ENCODE results near the gene PPP4R3A.
"Not testable (repeated sequence)": the region's sequence is repeated elsewhere in the genome, so short reads cannot be mapped to it uniquely, and the experiment has no call there.

The PPP4R3A gene

DNA sequence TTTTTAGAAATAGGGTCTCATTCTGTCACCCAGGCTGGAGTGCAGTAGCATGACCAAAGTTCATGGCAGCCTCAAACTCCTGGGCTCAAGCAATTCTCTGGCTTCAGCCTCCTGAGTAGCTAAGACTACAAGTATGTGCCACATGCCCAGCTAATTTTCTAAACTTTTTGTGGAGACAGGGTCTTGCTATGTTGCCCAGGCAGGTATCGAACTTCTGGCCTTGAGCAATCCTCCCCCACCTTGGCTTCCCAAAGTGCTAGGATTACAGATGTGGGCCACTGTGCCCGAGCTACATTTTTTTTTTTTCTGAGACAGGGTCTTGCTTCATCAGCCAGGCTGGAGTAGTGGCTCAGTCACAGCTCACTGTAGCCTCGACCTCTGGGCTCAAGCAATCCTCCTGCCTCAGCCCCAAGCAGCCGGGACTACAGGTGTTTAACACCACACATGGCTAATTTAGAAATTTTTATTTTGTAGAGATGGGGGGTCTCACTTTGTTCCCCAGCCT is 7.1 kb downstream of the PPP4R3A start:
- DNase-seq (ENCODE audit: low spot score), result no peak

DNA sequence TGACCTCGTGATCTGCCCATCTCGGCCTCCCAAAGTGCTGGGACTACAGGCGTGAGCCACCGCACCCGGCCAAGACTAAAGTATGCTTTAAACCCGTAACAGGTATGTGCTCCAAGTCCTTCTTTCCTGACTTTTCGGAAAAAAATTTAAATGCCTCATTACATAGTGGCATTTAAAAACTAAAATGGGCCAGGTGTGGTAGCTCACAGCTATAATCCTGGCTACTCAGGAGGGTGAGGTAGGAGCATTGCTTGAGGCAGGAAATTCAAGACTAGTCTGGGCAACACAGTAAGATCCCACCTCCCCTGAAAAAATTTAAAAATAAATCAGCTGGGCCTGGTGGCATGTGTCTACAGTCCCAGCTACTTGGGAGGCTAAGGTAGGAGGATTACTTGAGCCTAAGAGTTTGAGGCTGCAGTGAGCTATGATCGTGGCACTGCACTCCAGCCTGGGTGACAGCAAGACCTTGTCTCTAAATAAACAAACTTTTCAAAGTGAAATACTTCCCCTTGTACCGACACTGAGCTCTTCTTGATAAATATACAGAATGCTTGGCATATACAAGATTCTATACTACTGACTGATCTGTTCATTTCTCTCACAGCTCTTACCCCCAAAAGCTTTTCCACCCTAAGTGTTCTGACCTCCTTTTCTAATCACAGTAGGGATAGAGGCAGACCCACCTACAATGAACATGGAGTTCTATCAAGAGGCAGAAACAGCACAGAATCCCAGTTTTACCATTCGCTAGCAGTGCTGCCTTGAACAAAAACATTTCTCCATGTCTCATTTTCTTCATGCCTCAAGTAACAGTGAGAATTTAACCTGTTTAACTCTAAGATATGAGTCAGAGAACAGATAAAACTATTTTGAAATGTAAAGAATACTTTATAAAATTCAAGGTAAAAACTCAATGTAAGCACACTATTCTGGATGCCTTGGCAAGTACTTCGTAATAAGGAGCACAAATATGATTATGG is 7.9 kb downstream of the PPP4R3A start:
- DNase-seq (ENCODE audit: low spot score), result no peak

DNA sequence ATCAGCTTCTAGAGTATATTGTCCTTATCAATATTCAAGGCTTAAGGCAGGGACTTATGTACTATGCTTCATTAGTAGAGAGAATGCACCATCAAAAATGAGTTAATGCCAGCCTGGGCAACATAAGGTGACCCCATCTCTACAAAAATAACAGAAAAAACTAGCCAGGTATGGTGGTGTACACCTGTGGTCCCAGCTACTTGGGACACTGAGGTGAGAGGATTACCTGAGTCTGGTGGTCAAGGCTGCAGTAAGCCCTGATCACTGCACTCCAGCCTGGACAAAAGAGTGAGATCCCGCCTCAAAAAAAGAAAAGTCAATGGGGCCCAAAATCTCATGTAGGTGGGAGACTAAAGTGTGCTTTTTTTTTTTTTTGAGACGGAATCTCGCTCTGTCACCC is 8.8 kb downstream of the PPP4R3A start:
- no peak for DNase-seq (ENCODE audit: low spot score)

DNA sequence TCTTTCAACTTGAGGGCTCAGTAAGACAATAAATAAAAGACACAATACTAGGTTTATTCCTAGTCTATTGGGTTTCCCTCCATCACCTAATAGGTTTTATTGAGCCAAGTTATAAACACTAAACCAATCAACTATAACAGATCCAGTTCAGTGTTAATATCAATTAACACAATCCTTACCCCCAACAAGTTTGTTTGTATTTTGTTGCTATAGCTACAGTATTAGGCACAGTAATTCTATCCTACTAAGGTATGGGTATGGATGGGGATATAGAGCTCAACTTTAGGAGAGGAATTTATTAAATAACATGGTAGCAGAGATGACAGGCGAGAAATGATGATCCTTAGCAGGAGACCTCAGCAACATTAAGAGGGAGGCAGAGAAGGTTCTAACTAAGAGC is 13.3 kb downstream of the PPP4R3A start:
- DNase-seq (ENCODE audit: low spot score), result no peak

DNA sequence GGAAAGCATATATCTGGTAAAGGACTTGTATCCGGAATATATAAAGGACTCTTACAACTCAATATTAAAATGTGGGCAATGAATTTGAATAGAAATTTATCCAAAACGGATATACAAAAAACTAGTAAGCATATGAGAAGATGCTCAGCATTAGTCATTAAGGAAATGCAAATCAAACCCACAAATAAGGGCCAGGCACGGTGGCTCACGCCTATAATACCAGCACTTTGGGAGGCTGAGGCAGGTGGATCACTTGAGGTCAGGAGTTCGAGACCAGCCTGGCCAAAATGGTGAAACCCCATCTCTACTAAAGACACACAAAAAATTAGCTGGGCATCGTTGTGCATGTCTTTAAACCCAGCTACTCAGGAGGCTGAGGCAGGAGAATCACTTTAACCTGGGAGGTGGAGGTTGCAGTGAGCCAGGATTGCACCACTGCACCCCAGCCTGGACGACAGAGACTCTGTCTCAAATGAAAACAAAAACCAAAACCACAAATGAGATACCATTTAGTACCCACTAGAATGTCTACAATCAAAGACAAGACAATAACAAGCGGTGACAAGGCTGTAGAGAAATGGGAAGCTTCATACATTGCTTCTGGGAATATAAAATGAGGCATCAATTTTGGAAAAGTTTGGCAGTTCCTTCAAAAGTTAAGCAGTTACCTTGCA is 15.6 kb downstream of the PPP4R3A start:
- DNase-seq (ENCODE audit: low spot score), result not testable (repeated sequence)

DNA sequence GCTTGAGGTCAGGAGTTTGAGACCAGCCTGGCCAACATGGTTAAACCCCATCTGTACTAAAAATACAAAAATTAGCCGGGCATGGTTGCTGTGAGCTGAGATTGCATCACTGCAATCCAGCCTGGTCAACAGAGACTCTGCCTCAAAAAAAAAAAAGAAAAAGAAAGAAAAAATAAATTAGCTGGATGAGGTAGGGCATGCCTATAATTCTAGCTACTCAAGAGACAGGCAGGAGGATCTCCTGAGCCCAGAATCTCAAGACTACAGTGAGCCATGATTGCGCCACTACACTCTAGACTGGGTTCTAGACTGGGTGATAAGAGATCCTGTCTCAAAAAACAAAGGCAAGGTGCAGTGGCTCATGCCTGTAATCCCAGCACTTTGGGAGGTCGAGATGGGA is 16.9 kb downstream of the PPP4R3A start:
- no peak for DNase-seq (ENCODE audit: low spot score)

DNA sequence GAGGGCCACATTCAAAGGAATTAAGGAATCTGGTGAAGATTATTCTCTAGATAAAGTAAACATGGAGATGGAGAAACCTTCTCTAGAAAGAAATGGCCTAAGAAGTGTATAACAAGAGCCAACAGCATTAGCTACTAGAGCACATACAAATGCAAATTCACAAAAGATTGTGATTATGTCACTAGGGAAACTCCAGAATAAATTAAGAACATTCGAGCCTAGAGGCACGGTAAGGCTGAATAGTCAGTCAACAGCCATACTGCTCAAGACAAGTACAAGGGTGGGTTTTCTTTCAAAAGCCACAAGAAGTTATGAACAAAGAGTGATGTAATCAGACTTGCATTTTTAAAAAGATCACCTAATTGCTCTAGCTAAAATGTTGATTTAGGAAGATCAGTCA is 25.4 kb downstream of the PPP4R3A start:
- no peak for DNase-seq (ENCODE audit: low spot score)

DNA sequence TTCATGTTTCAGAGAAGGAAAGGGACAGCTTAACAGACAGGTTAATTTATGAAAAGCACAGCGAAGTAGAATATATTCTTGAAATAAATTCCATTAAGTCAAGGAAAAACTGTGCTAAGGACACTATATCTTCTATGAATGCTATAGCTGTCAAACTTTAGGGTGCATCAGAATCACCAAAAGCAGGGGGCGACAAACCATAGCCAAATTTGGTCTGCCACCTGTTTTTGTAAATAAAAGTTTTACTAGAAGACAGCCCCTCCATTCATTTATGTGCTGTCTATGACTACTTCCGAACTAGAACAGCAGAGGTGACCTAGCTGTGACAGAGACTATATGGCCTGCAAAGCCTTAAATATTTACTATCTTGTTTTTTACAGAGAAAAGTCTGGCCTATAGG is 25.9 kb downstream of the PPP4R3A start:
- peak; percentile 20 for DNase-seq (ENCODE audit: low spot score)

DNA sequence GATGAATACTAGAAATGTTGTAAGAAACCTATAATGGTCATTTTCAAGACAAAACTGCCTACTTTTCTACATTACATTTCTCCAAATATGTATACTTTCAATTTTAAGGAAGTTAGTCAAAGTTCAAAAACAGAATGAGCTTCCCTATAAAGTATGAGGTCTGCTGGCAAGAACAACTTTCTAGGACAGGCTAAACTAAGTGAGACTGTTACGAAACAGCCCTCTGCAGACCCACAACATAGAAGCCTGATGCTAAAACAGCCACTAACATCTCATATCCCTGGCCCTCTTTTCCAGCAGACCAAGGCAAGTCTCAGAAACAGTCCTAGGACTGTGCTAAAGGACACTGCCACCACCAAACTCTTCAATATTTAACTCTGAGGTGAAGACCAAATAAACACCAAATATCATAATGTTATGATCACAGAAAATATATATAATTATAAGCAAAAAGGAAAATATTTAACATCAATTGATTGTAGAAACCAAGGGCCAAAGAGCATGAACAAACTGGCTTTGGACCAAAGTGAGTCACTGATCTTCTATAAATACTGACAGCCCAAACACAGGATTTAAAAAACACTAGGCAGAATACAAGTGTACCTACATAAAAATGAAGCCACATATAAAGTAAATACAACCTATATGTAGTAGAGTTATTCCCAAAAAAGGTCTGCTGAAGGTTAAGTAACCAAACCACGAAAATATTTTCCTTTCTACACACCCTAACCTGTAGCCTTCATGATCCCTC is 27.7 kb downstream of the PPP4R3A start:
- no peak for DNase-seq (ENCODE audit: low spot score)

DNA sequence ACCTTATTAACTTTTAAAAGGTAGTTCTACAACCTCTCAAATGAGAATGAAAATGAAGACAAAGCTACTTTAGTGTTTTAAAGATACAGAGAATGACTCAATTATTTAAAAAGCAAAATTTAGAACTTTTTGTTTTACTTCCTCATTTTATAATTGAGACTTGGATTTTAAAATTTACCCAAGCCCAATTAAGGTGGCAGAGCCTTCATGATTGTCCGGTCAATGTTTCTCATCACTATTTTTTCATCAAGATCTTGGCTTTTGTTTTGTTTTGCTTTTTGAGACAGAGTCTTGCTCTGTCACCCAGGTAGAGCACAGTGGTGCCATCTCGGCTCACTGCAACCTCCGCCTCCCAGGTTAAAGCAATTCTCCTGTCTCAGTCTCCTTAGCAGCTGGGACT is 32.7 kb downstream of the PPP4R3A start:
- no peak for DNase-seq (ENCODE audit: low spot score)

DNA sequence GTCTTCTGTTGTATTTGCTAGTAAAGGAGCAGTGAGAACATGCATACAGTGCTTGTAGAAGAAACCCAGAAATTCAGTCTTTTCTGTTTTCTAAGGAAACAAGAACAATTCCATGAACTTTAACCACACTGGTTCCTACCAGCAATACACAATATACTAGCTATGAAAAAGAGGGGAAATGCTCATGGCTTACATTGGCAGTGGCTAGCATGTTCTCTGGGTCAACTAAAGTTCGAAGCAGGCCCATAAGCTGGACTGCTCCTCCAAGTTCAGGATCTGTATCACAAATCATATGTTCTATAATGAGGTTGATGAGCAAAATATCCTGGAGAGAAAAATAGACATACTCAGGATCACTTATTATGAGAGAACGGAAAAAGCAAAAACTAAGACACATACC is 37.1 kb downstream of the PPP4R3A start:
- DNase-seq (ENCODE audit: low spot score), result no peak

DNA sequence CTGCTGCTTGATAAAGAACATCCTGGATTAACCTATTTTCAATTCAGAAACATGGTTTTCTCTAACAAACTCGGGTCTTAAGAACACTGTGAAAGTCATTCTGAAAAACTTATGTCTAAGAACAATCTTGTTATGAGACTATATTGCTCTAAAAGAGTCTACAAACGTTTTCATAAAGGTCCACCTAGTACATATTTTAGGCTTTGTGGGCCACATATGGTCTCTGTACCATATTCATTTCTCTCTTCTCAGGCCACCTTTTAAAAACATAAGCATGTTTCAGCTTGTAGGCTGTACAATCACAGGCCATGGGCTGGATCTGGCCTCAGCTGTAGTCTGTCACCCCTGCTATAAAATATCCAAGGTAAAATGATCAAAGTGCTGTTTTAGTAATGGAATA is 39.9 kb downstream of the PPP4R3A start:
- no peak for DNase-seq (ENCODE audit: low spot score)

DNA sequence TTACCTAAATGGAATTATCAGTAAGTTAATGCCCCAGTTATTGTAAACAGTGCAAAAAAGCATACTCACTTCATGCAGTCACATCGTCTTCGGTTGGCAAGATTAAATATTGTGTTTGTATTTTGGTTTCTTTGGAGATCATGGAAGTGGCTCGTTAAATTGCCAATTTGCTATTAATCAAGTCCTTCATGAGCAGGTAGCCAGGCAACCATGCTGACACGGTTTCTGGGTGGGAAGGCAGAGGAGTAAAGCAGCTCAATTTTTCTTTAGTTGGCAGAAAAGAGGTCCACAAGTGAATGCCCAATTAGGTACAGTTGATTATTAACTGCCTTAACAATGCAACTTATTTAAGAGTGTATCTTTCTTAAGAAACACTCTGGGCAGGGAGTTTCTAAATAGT is 43.9 kb downstream of the PPP4R3A start:
- no peak for DNase-seq (ENCODE audit: low spot score)

DNA sequence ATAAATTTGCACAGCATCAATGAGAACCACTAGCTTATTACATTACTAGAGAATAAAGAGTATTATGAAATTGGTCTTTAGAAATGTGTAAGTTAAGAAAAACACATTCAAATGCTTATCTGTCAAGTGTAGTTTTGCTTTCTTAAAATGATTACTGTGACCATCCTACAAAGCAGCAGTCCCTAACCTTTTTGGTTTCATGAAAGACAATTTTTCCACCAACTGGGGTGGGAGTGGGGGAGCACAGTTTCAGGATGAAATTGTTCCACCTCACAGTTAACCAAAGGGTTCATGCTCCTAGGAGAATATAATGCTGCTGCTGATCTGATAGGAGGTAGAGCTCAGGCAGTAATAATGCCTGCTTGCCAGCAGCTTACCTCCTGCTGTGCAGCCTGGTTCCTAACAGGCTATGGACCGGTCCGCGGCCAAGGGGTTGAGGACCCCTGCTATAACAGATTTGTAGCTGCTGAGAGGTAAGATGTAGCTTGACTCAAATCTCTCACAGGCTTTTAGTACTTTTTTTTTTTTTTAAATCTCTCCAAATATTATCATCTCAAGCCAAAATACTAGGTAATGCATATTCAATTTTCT is 45.4 kb downstream of the PPP4R3A start:
- no peak for DNase-seq (ENCODE audit: low spot score)

DNA sequence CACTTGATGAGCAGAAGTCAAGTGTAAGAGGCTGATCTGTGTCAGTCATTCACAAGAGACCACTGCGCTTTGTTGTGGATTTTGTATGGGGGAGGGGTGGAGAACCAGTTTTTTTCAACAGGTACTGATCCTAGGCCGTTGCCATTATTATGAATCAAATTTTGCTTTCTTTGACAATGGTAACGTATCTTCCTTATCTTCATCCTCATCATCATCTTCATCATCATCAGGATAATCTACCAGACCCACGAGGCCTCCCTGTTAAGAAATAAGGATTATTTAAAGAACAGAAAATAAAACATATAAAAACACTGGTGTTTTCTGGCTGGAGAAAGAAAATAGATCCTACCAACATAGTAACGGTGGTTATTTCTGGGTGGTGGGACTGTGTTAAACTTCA is 51.5 kb downstream of the PPP4R3A start:
- DNase-seq (ENCODE audit: low spot score), result no peak

DNA sequence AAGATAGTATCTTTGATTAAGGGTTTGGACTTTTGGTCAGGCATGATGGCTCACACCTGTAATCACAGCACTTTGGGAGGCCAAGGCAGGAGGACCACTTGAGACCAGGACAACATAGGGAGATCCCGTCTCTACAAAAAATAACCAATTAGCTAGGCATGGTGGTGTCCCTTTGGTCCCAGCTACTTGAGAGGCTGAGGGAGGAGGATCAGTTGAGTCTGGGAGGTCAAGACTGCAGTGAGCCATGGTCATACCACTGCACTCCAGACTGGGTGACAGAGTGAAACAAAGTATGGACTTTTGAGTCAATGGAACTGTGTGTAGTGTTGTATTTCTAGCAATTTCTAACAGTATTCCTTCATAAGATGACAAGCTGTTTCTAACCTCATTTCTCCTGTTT is 53.8 kb downstream of the PPP4R3A start:
- no peak for DNase-seq (ENCODE audit: low spot score)

DNA sequence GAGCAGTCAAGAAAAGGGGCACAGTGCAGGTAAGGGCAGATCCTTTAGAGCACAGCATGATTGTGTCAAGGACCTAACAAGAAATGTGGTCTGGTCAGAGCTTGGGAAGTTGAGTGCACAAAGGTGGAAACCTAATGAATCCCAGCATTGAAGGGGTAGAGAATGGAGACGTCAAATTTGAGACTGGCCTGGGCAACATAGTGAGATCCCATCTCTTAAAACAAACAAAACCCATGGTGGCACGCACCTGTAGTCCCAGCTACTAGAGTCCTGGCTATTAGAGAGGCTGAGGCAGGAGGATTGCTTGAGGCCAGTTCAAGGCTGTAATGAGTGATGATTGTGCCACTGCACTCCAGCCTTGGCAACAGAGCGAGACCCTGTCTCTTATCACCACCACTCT is 55.5 kb downstream of the PPP4R3A start:
- no peak for DNase-seq (ENCODE audit: low spot score)

DNA sequence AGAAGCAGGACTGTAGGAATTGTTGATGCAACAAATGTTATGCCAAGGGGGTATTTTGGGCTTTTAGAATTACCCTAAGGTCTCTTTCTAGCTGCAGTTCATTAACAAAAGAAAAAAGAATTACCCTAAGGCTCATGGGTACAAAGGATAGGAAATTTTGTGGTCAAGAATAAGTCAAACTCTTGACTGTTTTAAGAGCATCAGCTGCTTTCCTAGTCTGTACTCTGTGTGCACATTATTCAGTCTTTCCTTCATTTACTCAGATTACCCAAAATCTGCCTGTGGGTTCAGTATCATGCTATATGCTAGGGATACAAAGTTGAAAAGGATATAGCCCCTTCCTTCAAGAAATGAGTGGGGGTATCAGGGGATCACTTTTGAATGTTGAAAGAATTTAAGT is 56.0 kb downstream of the PPP4R3A start:
- no peak for DNase-seq (ENCODE audit: low spot score)

DNA sequence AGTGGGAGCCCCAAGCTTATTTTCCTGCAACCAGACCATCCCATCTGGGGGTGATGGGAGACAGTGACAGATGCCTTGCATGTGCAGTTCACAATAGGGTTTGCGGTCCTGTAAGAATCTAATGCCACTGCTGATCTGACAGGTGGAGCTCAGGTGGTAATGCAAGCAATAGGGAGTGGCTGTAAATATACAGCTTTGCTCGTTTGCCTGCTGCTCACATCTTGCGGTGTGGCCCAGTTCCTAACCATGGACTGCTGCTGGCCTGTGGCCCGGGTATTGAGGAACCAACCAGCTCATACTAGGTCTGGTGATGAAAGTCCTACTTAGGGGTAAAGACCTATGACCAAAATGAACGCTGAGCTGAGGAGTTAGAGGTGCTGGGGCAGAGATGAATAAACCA is 56.4 kb downstream of the PPP4R3A start:
- no peak for DNase-seq (ENCODE audit: low spot score)

DNA sequence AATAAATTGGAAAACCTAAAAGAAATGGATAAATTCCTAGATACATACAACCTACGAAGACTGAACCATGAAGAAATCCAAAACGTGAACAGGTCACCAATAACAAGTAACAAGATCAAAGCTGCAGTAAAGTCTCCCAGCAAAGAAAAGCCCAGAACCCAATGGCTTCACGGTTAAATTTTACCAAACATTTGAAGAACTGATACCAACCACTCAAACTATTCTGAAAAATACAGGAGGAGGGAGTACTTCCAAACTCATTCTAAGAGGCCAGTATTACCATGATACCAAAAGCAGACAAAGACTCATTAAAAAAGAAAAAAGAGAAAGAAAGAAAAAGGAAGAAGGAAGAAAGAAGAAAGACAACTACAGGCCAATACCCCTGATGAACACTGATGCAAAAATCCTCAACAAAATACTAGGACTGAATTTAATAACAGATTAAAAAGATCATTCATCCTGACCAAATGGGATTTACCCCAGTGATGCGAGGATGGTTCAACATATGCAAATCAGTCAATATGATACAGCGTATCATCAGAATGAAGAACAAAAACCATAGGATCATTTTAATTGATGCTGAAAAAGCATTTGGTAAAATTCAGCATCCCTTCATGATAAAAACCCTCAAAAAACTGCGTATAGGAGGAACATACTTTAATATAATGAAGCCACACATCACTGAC is 65.6 kb downstream of the PPP4R3A start:
- DNase-seq (ENCODE audit: low spot score), result no peak

DNA sequence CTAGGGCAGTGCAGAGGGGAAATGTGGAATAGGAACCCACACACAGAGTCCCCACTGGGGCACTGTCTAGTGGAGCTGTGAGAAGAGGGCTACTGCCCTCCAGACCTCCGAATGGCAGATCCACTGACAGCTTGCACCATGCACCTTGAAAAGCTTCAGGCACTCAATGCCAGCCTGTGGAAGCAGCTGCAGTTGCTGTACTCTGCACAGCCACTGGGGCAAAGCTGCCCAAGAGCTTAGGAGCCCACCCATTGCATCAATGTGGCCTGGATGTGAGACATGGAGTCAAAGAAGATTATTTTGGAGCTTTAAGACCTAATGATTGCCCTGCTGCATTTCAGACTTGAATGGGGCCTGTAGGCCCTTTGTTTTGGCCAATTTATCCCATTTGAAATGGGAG is 70.8 kb downstream of the PPP4R3A start:
- DNase-seq (ENCODE audit: low spot score), result no peak

DNA sequence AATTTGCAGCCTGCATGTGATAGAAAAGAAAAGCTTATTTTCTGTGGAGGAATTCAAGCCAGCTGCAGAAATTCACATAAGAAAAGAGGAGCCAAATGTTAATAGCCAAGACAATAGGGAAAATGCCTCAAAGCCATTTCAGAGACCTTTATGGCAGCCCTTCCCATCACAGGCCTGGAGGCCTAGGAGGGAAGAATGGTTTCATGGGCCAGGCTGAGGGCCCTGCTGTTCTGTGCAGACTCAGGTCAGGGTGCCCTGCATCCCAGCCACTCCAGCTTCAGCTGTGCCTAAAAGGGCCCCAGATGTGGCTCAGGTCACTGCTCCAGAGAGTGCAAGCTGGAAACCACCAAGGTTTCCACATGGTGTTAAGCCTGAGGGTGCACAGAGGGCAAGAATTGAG is 71.3 kb downstream of the PPP4R3A start:
- DNase-seq (ENCODE audit: low spot score), result no peak
